Liver (tissue), 9 donors: ENCODE data around the gene LIMA1. TPM values are rescaled to one million over a fixed set of nuclear protein-coding genes. Genes with fewer than 3 reads are reported as not detected.
A peak's percentile ranks its signal among the peaks of the same experiment; 100 is the strongest.

Experiments used
- DNase-seq: peaks from one replicate; pipeline ENCODE4 v3.0.0-alpha.2; 2017; ENCODE audit warnings: low spot score
- H3K27ac ChIP-seq, 2 donors: one replicate each; pipeline ENCODE4 v1.7.0; 2013; ENCODE audit warnings: inconsistent platforms in 2 of 2, low read length in 2 of 2, control low read depth in 1 of 2, low read depth in 1 of 2, mild to moderate bottlenecking in 1 of 2
- H3K27me3 ChIP-seq, 4 donors: one replicate each; pipeline versions ENCODE4 v1.6.1 to v1.7.0; 2013; ENCODE audit warnings: low read length in 3 of 4, inconsistent platforms in 1 of 4, mild to moderate bottlenecking in 1 of 4, moderate library complexity in 1 of 4; ENCODE audit not compliant: control insufficient read depth in 4 of 4, insufficient read depth in 4 of 4
- H3K36me3 ChIP-seq, 4 donors: one replicate each; pipeline versions ENCODE4 v1.6.1 to v1.7.0; 2013; ENCODE audit warnings: low read length in 3 of 4, mild to moderate bottlenecking in 3 of 4, low read depth in 1 of 4, moderate library complexity in 1 of 4; ENCODE audit not compliant: control insufficient read depth in 4 of 4, insufficient read depth in 3 of 4
- H3K4me1 ChIP-seq, 4 donors: one replicate each; pipeline versions ENCODE4 v1.6.1 to v1.7.0; 2013; ENCODE audit warnings: low read length in 3 of 4, mild to moderate bottlenecking in 3 of 4, moderate library complexity in 1 of 4; ENCODE audit not compliant: control insufficient read depth in 4 of 4, insufficient read depth in 4 of 4
- H3K4me3 ChIP-seq, 3 donors: one replicate each; pipeline versions ENCODE4 v1.6.1 to v1.7.0; 2013; ENCODE audit warnings: low read length in 3 of 3, control low read depth in 1 of 3, low read depth in 1 of 3, mild to moderate bottlenecking in 1 of 3
- H3K9ac ChIP-seq, 2 donors: one replicate each; pipeline ENCODE4 v1.7.0; 2013; ENCODE audit warnings: low read length in 2 of 2, mild to moderate bottlenecking in 2 of 2, moderate library complexity in 2 of 2, control low read depth in 1 of 2, low read depth in 1 of 2
- H3K9me3 ChIP-seq, 4 donors: one replicate each; pipeline versions ENCODE4 v1.6.1 to v1.7.0; 2013; ENCODE audit warnings: low read length in 3 of 4; ENCODE audit not compliant: control insufficient read depth in 4 of 4
- EGR1 ChIP-seq, 2 donors: IDR thresholded peaks; 2 replicates each; pipeline ENCODE4 v1.6.1; 2016 to 2018; ENCODE audit warnings: antibody characterized with exemption in 2 of 2, low read depth in 2 of 2
- FOXA1 ChIP-seq: IDR thresholded peaks from 2 replicates; pipeline ENCODE4 v1.6.1; 2016; ENCODE audit warnings: antibody characterized with exemption
- GABPA ChIP-seq, 2 donors: IDR thresholded peaks in 1 of 2; conservative IDR thresholded peaks in 1 of 2; 2 replicates each; pipeline ENCODE4 v1.6.1; 2016; ENCODE audit warnings: antibody characterized with exemption in 2 of 2, mild to moderate bottlenecking in 1 of 2, moderate library complexity in 1 of 2
- HNF4G ChIP-seq: IDR thresholded peaks from 2 replicates; pipeline ENCODE4 v1.6.1; 2016; ENCODE audit warnings: antibody characterized with exemption
- JUND ChIP-seq, 2 donors: IDR thresholded peaks; 2 replicates each; pipeline ENCODE4 v1.6.1; 2016; ENCODE audit warnings: antibody characterized with exemption in 2 of 2
- NR2F2 ChIP-seq: IDR thresholded peaks from 2 replicates; pipeline ENCODE4 v1.6.1; 2016; ENCODE audit warnings: antibody characterized with exemption
- RAD21 ChIP-seq, 2 donors: IDR thresholded peaks; 2 replicates each; pipeline ENCODE4 v1.6.1; 2016; ENCODE audit warnings: antibody characterized with exemption in 2 of 2, mild to moderate bottlenecking in 2 of 2
- YY1 ChIP-seq: IDR thresholded peaks from 2 replicates; pipeline ENCODE4 v1.6.1; 2016; ENCODE audit warnings: antibody characterized with exemption, mild to moderate bottlenecking
- ZBTB33 ChIP-seq: IDR thresholded peaks from 2 replicates; pipeline ENCODE4 v1.6.1; 2016; ENCODE audit warnings: antibody characterized with exemption
- WGBS: extraction: QIAGEN DNeasy Blood & Tissue Kit; methylation state at CpG from one replicate; pipeline ENCODE4 v1.1.7; 2013; 5-methylcytosine and 5-hydroxymethylcytosine counted together
- polyA plus RNA-seq, 2 donors: library from polyadenylated mRNA; stranded (reverse) in 1 of 2; unstranded in 1 of 2; fragments of 200-250 nt in 1 of 2; fragments of >200 nt in 1 of 2; fragmentation: Nextera tagmentation in 1 of 2; extraction: Ambion mirVana in 1 of 2; gene quantifications; one replicate each; pipeline versions ENCODE4 v1.2.1 to v1.2.3, GENCODE V29; 2013 to 2015
- total RNA-seq, 2 donors: library from RNA; depleted of rRNA; stranded (reverse); fragments of >200 nt; gene quantifications; one replicate each; pipeline ENCODE4 v1.2.3, GENCODE V29; 2014
- TF ChIP-seq, protein P1 (sequence below): IDR thresholded peaks from 2 replicates; pipeline ENCODE4 v1.6.1; 2016; ENCODE audit warnings: antibody characterized with exemption
- TF ChIP-seq, protein P2 (sequence below): IDR thresholded peaks from 2 replicates; pipeline ENCODE4 v1.6.1; 2016; ENCODE audit warnings: antibody characterized with exemption, mild to moderate bottlenecking
- TF ChIP-seq, protein P3 (sequence below): fragments of 150-350 bp; IDR thresholded peaks from 2 replicates; pipeline ENCODE4 v1.5.1; 2017; ENCODE audit warnings: improper control_type of control experiment, low read depth, low read length; ENCODE audit not compliant: missing input control
- donor health status: healthy.
- donor health status: healthy.
- donor health status: healthy.
- donor health status: healthy.
- donor health status: healthy.

The LIMA1 gene
- total and polyA plus RNA-seq, 4 donors: 8.1 to 17.5 (median 13.5) TPM

GRCh38 chr12:50224026-50224692 lies 59.2 kb downstream of the LIMA1 start:
- Histone ChIP-seq H3K4me1 (no peaks in the 10 kb centered on the region), H3K9me3 (no peaks in the 10 kb centered on the region), H3K27me3 (no peaks in the 10 kb centered on the region), H3K36me3 (no peaks in the 10 kb centered on the region), H3K4me3 (no peak overlapping the region), H3K9ac (no peak overlapping the region), H3K27ac (no peak overlapping the region)
- WGBS: 87% methylated on average over 2 of the region's 2 CpGs
- TF ChIP-seq NR2F2: no peak
- peak in 1 of 2 donors; percentile 39 for TF ChIP-seq JUND (IDR thresholded peaks at IDR 0.05)
- no peak for DNase-seq

- H3K4me3 ChIP-seq: peak overlapping the region in 1 of 3 donors; percentile 42
- peaks cover 0 to 3% (median 0%) of the 10 kb centered on the region in 4 donors for H3K36me3 ChIP-seq
- peak overlapping the region in 1 of 2 donors; percentile 5 for H3K9ac ChIP-seq
- H3K9me3 ChIP-seq: no peaks in the 10 kb centered on the region
- DNase-seq: no peak
- no peaks in the 10 kb centered on the region for H3K4me1 ChIP-seq
- 61% methylated on average over 5 of the region's 5 CpGs for WGBS
- H3K27me3 ChIP-seq: no peaks in the 10 kb centered on the region
- TF ChIP-seq ZBTB33 (no peak), EGR1 (IDR thresholded peaks at IDR 0.05; ENCODE audit: low read depth in 2 of 2) (no peak), FOXA1 (no peak), RAD21 (IDR thresholded peaks at IDR 0.05) (peak; percentile 32 to 51), HNF4G (no peak), YY1 (peak; percentile 12), GABPA (IDR thresholded peaks at IDR 0.05 in 1 of 2, conservative IDR thresholded peaks at IDR 0.05 in 1 of 2) (no peak)
- TF ChIP-seq, protein P1, sequence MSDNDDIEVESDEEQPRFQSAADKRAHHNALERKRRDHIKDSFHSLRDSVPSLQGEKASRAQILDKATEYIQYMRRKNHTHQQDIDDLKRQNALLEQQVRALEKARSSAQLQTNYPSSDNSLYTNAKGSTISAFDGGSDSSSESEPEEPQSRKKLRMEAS: peak; percentile 36
- TF ChIP-seq, protein P2, sequence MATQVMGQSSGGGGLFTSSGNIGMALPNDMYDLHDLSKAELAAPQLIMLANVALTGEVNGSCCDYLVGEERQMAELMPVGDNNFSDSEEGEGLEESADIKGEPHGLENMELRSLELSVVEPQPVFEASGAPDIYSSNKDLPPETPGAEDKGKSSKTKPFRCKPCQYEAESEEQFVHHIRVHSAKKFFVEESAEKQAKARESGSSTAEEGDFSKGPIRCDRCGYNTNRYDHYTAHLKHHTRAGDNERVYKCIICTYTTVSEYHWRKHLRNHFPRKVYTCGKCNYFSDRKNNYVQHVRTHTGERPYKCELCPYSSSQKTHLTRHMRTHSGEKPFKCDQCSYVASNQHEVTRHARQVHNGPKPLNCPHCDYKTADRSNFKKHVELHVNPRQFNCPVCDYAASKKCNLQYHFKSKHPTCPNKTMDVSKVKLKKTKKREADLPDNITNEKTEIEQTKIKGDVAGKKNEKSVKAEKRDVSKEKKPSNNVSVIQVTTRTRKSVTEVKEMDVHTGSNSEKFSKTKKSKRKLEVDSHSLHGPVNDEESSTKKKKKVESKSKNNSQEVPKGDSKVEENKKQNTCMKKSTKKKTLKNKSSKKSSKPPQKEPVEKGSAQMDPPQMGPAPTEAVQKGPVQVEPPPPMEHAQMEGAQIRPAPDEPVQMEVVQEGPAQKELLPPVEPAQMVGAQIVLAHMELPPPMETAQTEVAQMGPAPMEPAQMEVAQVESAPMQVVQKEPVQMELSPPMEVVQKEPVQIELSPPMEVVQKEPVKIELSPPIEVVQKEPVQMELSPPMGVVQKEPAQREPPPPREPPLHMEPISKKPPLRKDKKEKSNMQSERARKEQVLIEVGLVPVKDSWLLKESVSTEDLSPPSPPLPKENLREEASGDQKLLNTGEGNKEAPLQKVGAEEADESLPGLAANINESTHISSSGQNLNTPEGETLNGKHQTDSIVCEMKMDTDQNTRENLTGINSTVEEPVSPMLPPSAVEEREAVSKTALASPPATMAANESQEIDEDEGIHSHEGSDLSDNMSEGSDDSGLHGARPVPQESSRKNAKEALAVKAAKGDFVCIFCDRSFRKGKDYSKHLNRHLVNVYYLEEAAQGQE: no peak
- TF ChIP-seq, protein P3, sequence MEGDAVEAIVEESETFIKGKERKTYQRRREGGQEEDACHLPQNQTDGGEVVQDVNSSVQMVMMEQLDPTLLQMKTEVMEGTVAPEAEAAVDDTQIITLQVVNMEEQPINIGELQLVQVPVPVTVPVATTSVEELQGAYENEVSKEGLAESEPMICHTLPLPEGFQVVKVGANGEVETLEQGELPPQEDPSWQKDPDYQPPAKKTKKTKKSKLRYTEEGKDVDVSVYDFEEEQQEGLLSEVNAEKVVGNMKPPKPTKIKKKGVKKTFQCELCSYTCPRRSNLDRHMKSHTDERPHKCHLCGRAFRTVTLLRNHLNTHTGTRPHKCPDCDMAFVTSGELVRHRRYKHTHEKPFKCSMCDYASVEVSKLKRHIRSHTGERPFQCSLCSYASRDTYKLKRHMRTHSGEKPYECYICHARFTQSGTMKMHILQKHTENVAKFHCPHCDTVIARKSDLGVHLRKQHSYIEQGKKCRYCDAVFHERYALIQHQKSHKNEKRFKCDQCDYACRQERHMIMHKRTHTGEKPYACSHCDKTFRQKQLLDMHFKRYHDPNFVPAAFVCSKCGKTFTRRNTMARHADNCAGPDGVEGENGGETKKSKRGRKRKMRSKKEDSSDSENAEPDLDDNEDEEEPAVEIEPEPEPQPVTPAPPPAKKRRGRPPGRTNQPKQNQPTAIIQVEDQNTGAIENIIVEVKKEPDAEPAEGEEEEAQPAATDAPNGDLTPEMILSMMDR: peak; percentile 5
- H3K27ac ChIP-seq: peak overlapping the region; percentile 6 to 35
Measured at GRCh38 chr12:50222275-50222783, 61.0 kb downstream of the LIMA1 start.
